ENCODE data around the gene POLR3A.
"Not testable (repeated sequence)": the region's sequence is repeated elsewhere in the genome, so short reads cannot be mapped to it uniquely, and the experiment has no call there.

The POLR3A gene

GRCh38 chr10:78019264-78019663 lies 10.1 kb downstream of the POLR3A start:
- no peak for DNase-seq (ENCODE audit: low spot score)

DNA sequence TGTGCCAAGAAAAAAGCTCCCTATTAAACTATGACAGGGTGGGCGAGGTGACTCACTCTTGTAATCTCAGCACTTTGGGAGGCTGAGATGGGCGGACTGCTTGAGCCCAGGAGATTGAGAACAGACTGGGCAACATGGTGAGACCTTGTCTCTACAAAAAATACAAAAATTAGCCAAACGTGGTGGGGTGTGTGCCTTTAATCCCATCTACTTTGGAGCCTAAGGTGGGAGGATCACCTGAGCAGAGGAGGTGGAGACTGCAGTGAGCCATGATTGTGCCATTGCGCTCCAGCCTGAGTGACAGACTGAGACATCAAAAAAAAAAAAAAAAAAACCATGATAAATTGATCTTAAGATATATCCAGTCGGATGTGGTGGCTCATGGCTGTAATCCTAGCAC lies 11.5 kb downstream of the POLR3A start:
- no peak for DNase-seq (ENCODE audit: low spot score)

DNA sequence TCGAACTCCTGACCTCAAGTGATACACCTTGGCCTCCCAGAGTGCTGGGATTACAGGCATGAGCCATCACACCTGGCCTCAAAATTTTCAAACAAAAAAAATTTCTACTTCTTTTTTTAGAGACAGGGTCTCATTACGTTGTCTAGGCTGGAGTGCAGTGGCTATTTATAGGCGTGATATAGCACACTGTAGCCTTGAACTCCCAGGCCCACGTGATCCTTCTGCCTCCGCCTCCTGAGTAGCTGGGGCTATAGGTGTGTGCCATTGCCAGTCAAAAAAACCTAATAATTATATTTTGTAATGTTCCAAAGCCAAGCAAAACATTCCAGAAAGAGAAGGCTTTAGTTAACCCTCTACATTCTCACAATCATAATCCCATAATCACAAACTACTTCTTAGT lies 13.8 kb downstream of the POLR3A start:
- DNase-seq (ENCODE audit: low spot score), result no peak

- DNase-seq (ENCODE audit: low spot score), result no peak
Measured at GRCh38 chr10:78013564-78013963, 15.8 kb downstream of the POLR3A start.

DNA sequence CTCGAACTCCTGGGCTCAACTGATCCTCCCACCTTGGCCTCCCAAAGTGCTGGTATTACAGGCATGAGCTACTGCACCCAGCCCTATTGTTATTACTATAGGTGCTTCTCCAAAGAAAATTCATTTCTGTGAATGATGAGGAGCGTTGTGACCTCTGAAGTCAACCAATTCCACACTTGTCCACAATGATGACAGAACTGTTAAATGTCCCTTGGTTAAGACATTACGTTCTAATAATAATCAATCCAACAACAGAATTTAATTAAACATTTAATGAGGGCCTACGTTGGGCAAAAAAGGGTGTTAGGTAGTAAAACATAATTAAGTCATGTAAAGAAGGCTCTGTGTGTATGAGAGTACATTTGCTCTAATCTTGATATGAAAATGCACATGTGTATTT lies 18.2 kb downstream of the POLR3A start:
- no peak for DNase-seq (ENCODE audit: low spot score)

DNA sequence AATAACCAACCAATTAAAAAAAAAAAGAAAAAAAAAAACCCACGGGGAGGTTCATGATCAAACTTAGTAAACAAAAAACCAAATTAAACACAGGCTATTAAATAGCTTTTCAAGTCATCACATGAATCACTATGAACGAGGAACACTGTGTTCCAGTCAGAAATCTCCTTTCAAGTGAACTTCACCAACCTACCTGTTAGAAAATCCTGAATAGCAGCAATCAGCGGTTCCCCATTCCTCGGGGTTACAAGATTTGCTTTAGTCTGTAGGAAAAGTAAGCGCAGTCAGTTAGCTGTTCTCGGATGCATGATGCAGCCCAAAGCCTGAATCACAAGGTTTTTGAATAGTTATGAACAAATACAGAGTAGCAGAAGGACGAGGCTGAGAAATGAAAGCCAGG lies 19.0 kb downstream of the POLR3A start:
- no peak for DNase-seq (ENCODE audit: low spot score)

DNA sequence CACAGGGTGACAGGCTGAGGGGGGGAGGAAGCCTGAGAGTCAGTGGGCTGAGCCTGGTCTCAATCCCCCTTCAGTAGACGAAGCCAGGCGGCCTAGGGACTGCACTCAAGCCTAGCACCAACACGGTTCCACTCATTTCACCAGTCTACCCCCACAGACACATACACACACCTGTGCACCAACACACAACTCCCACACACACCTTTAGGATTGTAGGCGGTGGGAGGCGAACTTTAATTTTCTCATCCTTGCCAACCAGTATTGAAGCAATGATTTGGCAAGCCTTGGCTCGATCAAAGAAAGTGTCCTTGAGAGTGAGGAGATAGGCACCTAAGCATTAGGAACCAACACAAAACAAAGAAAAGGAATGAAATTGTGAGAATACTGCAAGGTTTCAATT lies 19.7 kb downstream of the POLR3A start:
- DNase-seq (ENCODE audit: low spot score), result no peak

DNA sequence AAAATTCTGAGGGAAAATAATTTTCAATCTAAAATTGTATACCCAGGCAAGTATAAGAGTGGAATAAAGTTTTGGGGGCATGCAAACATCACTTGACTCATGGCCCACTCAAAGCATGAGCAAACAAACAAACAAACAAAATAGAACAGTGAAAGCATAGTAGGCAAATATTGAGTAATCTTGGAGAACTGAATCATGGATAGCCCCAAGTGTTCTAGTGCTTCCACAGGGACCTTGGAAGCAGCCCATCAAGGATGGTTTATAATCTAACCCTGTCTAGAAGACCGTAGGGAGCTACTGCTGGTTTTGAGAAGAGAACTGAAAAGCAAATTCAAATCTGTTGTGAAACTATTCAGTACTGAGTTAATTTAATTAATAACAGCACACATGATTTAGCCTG lies 22.1 kb downstream of the POLR3A start:
- no peak for DNase-seq (ENCODE audit: low spot score)

DNA sequence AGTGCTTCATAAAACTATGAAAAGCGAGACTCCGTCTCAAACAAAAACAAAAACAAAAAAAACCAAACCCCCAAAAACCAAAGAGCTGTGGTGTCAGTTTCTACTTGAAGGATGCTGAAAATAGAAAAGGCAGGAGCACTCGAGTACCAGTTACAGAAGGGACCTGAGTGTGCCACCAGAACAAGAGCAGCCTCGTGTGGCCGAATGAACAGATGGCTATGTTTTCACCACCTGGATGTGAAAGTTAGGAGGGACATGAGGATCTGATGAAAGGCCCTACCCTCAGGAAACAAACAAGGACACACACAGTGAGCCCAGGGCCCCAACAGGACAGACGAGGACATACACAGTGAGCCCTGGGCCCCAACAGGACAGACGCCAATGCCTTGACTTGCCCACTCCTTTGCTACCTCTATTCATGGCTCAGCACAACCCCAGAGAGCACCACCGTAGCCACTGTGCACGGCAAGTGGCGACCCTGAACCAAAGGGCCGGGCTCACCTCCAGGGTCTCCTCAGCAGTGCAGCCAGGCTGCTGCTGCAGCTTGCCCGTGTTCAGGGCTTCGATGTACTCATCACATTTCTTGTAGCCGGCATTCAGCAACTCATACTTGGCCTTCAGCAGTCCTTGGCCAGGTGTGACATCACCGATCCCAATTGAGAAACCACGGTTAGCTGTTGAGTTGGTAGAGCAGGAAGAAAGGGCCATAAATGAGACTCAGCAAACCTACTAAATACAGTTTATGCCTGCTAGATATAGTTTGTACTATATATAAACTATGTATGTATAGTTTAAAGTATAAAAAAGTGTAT lies 24.9 kb downstream of the POLR3A start:
- DNase-seq (ENCODE audit: low spot score), result no peak

DNA sequence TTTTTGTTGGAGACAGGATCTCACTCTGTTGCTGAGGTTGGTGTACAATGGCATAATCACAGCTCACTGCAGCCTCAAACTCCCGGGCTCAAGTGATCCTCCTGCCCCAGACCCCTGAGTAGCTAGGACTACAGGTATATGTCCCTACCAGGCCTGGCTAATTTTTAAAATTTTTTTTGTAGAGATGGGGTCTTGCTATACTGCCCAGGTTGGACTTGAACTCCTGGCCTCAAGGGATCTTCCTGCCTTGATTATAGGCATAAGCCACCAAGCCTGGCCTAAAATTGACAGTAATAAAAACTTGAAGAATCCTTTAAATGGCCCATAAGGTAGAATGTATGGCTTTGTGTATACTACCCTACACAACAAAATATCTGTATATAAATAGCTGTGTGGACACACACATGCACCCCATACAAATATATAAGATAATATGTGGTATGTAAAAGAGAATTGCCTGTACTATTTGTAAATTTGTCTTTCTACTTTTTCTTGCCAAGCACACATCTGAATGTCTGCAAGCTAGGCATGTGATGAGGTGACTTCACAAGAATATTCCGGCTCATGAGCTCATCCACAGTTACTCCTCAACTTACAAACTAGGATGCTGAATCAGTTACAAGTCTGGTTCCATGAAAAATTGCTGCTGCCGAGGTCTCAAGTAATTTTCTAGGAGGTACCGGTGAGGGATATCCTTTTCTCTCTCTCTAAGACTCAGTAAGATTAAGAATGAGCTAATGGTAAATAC lies 26.6 kb downstream of the POLR3A start:
- no peak for DNase-seq (ENCODE audit: low spot score)

- DNase-seq (ENCODE audit: low spot score), result no peak
Measured at GRCh38 chr10:78000956-78001472, 28.3 kb downstream of the POLR3A start.

GRCh38 chr10:78000206-78000605 lies 29.1 kb downstream of the POLR3A start:
- DNase-seq (ENCODE audit: low spot score), result no peak

GRCh38 chr10:77998780-77999179 lies 30.5 kb downstream of the POLR3A start:
- not testable (repeated sequence) for DNase-seq (ENCODE audit: low spot score)

DNA sequence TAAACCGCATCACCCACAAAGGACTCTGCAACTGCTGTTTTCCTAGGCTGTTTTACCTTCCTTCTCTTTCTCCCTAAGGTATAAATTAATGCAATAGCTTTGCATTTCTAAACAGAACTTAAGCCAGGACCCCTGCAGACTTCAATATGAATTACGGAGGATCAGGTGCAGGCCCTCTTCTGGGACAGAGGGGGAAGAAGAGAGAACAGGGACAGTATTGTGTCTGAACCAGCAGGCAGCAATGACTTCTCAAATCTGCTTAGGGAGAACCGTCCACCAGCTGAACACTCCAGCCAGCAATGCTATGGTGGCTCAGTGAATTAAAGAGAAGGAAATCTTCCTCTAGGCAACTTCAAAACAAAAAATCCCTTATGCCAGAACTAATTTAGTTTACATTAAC lies 35.7 kb downstream of the POLR3A start:
- no peak for DNase-seq (ENCODE audit: low spot score)

- DNase-seq (ENCODE audit: low spot score), result no peak
Measured at GRCh38 chr10:77989081-77989724, 40.1 kb downstream of the POLR3A start.

DNA sequence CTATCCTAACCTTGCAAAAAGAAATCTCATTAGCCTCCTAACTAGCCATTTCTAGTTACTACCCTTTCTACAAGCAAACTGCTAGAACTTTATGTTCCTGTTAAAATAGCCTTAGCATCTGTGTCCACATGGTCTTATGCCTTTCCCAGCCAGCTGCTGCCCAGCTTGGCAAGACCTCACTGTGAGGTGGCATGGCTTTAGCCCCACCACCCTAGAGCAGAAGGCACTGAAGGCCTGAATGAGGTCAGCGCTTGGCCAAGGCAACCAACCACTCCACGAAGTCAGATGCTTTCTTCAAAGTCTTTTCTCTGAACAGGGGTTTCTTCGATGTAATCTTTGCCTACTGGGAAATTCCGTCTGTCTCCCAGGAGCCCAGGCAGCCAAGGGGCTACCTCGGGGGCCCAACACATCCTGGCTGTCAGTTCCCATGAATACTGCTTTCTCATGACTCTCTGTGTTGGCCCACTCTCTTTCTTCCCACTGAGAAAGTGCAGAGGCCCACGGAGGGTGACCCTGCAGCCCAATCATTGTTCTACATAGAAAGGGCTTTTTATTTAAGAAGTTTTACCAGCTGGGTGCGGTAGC lies 41.6 kb downstream of the POLR3A start:
- DNase-seq (ENCODE audit: low spot score), result no peak

DNA sequence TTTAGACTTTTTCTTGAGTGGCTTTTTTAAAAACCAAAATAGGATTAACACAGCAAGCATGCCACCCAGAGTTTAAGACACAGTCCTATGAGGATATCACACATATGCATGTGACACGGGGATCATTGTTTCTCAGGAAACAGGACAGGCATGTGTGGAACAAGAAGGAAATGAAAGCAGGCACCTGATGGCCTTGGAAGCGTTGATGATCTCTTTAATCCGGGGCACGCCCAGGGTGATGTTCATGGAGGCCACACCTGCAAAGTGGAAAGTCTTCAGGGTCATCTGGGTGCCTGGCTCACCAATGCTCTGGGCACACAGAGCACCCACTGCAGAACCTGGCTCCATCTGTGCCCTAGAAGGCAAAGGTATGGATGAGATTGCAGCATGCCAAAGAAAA lies 44.3 kb downstream of the POLR3A start:
- DNase-seq (ENCODE audit: low spot score), result no peak

DNA sequence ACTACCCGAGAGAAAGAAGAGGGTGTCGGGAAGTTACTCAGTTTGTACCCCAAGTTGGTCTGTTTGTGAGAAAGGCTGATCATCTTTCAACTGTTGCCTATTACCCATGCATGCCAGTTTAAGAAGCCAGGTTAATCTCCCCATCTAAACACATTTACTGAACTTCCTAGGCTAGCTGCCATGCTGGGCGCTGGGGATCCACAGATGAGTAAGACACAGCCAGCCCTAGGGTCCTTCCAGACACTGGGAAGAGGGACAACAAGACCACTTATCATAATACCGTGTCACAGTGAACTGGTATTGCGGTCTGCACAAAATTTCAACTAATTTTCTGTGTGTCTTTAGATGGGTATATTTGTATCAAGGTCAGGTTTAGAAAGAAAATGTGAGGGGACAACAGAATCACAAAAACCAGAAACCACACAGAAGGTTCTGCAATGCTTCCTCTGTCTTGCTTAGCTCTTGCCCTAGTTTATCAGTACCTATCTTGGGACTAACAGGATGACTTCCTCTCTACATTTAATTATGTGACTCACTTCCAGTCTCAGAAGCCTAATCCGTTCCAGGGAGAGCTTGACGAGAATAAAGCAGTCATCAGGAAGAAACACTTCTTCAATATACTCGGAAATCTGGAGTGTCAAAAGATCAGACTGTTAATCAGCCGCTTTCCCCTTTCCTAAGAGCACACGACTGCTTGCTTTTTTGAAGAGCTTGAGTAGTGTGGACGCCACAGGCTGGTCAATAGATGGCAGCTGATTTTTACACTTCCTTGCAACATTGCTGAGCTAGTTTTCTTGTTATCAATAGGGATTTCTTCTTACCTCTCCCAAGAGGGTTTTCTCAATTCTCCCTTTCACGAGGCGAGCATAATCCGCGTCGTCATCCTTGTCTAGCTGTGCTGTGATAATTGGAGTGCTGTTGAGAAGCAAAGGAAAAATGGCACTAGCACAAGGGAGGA lies 45.7 kb downstream of the POLR3A start:
- DNase-seq (ENCODE audit: low spot score), result no peak

DNA sequence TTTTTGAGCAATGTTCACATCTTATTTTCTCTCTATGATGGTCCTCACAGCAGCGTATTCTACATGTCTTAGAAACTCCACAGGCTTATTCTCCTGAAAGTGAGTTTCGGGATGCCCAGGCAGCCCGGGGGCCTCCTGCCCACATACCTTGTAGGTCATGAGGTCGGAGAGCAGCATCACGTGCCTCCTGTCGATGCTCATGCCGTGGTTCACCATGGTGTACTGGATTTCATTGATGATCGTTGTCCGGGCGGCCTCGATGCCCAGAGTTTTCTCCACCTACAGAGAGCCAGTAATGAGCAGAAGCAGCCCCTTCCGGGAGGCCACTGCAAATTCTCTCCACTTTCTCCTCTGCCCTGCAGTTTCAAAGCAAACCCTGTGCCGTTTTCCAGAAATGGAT lies 48.0 kb downstream of the POLR3A start:
- no peak for DNase-seq (ENCODE audit: low spot score)

DNA sequence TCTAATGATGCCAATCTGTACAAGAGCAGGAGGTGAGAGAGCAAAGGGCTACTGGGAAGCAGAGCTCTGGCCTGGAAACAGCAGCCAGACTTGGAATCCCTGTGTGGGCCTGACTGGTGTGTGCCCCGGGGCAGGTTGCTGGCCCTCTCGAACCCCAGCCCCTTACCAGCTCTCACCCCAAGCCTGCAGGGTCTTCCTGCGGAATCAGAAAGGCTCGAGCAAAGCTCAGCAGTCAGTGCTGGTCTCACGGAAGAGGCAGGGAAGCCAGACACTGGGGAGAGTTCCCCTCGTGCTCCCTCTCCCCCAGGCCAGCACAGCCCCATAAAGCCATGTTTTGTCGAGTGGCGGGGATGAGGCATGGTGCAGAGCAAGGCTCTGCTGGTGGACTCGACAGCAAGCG lies 50.1 kb downstream of the POLR3A start:
- DNase-seq (ENCODE audit: low spot score), result no peak

DNA sequence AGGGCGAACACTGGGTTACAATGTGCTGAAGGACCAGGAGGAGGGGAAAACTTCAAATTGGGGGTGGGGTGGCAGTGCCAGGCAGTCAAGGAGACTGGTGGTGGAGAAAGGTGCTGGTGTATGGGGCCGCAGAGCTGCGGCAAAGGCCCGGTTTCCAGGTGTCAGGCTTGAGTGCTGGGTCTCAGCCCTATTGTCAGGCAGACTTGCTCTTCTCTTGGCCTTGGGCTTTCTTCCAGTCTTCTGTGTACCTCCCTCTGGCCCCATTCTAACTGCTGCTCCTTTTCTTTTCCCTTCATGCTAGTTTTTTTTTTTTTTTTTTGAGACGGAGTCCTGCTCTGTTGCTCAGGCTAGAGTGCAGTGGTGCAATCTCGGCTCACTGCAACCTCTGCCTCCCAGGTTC lies 51.0 kb downstream of the POLR3A start:
- DNase-seq (ENCODE audit: low spot score), result no peak

All from ecto neural progenitor cell (in vitro differentiated cells).